Psoas muscle (tissue), 8 donors: ENCODE results near the gene COL5A1. TPM values are rescaled to one million over a fixed set of nuclear protein-coding genes. Genes with fewer than 3 reads are reported as not detected.

Source experiments
- ATAC-seq, 4 donors: fragments of 200-7000 bp; cut with Tn5 transposase; one replicate each; pipeline ENCODE4 v1.9.1; 2020; ENCODE audit warnings: moderate library complexity in 3 of 4, mild to moderate bottlenecking in 2 of 4
- DNase-seq, 2 donors: peaks; one replicate each; pipeline ENCODE4 v3.0.0-alpha.2; 2020
- H3K27ac ChIP-seq: fragments of 200-600 bp; one replicate; pipeline ENCODE4 v1.8.0; 2022
- H3K27me3 ChIP-seq, 3 donors: fragments of 200-600 bp in 1 of 3; one replicate each; pipeline versions ENCODE4 v1.6.1 to v1.8.0; 2013 to 2022; ENCODE audit warnings: low read length in 2 of 3, mild to moderate bottlenecking in 2 of 3, moderate library complexity in 1 of 3; ENCODE audit not compliant: insufficient read depth in 3 of 3
- H3K36me3 ChIP-seq, 2 donors: fragments of 200-600 bp in 1 of 2; one replicate each; pipeline versions ENCODE4 v1.6.1 to v1.8.0; 2013 to 2022; ENCODE audit warnings: low read depth in 1 of 2, mild to moderate bottlenecking in 1 of 2, moderate library complexity in 1 of 2; ENCODE audit not compliant: insufficient read depth in 1 of 2
- H3K4me1 ChIP-seq: fragments of 200-600 bp; one replicate; pipeline ENCODE4 v1.8.0; 2022
- H3K4me3 ChIP-seq: fragments of 200-600 bp; one replicate; pipeline ENCODE4 v1.8.0; 2022; ENCODE audit warnings: mild to moderate bottlenecking
- H3K9me3 ChIP-seq: fragments of 200-600 bp; one replicate; pipeline ENCODE4 v1.8.0; 2022
- CTCF ChIP-seq: fragments of 200-600 bp; IDR thresholded peaks from one replicate; pipeline ENCODE4 v1.8.0; 2022; ENCODE audit warnings: antibody characterized with exemption
- WGBS, 3 donors: extraction: QIAGEN DNeasy Blood & Tissue Kit; methylation state at CpG; one replicate each; pipeline versions ENCODE4 v1.1.6 to v1.1.7; 2013; 5-methylcytosine and 5-hydroxymethylcytosine counted together
- intact Hi-C, 2 donors: fragments of 100-400 bp; cut with DNase I; formaldehyde crosslinking; loops; one replicate each; pipeline versions ENCODE4 v1.11.0 to v1.14.2; 2022
- polyA plus RNA-seq, 3 donors: library from polyadenylated mRNA; stranded (reverse); fragments of 200-250 nt; gene quantifications; one replicate each; pipeline ENCODE4 v1.2.3, GENCODE V29; 2013
- total RNA-seq, 4 donors: library from RNA; stranded (reverse); fragmentation: NEBNext Ultra II Directional in 2 of 4; extraction: Animal tissue kit (Norgen Biotek cat#: 25700) in 2 of 4; gene quantifications; one replicate each; pipeline versions ENCODE4 v1.2.1 to v1.2.4, GENCODE V29; 2021 to 2023
- donor health status: healthy with polysubstance abuse.
- donor health status: DM: no; HTN: no; CAD: no; lungs with moderate emphysema.
- donor health status: Bipolar disorder and iron deficiency.
- donor health status: healthy.
- donor health status: DM: yes; HTN: yes; CAD: no.
- donor health status: DM: no; HTN: no; CAD: no.
- donor health status: DM: no; HTN: no; CAD: no.
- donor health status: DM: yes; HTN: yes; CAD: no.

Gene COL5A1
- total and polyA plus RNA-seq, 7 donors, result 1.7 to 11.3 (median 3.4) TPM

DNA sequence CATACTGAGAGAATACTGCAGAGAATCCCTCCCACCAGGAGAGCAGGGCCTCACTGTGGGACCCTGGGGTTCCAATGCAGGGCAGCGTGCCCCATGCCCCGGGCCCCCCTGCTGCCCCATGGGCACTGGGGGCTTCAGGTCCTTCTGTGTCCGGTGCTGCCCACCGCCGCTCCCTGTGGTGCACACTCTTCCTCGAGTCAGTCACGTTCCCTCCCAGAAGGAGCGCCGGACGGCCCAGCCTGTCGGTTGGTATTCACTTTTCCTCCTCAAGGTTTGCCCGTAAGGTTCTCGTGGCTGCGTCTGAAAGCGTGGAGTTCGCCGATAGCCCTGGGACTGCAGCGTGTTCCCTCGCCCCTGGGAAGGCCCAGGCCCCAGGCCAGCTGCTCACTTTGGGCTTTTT is 190.9 kb downstream of the COL5A1 start:
- Histone ChIP-seq H3K4me1 (no peaks in the 10 kb centered on the region), H3K27me3 (peaks cover 0 to 4% (median 0%) of the 10 kb centered on the region in 3 donors), H3K36me3 (peaks cover 0 to 2% of the 10 kb centered on the region in 2 donors), H3K9me3 (no peaks in the 10 kb centered on the region), H3K27ac (no peak overlapping the region), H3K4me3 (no peak overlapping the region)
- intact Hi-C loops, result no loop called here
- WGBS, 3 donors, result 92 to 96% (median 95%) methylated on average over 19 of the region's 19 CpGs
- no peak for TF ChIP-seq CTCF
- no peak for DNase-seq
- no peak for ATAC-seq

DNA sequence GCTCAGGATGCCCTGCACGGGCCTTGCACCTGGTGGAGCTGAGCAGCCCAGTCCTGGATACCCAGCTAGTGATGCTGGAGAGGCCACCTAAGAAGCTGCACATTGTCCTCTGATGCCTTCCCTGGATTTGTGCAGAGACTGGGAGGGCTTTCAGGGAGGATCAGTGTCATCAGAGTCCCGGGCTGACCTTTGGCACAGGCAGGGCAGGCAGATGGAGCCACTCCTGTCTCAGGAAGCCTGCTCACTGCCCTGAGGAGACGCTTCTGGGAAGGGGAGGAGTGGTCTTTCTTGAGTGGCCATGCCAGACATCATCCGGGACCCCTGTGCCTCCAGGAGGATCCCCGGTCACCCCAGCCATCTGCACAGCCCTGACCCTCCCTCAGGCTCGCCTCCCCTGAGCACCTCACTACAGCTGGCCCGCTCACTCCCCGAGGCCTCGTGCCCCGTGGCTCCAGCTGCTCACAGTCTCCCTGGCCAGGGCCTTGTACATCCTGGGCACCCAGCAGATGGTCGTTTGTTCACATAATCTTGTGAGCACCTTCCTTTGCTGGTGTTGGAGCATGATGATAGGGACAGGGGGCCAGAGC is 191.8 kb downstream of the COL5A1 start:
- H3K27ac ChIP-seq, result no peak overlapping the region
- no peak for DNase-seq
- no peaks in the 10 kb centered on the region for H3K9me3 ChIP-seq
- no peaks in the 10 kb centered on the region for H3K4me1 ChIP-seq
- H3K4me3 ChIP-seq, result no peak overlapping the region
- H3K27me3 ChIP-seq, result peaks cover 0 to 4% (median 0%) of the 10 kb centered on the region in 3 donors
- peaks cover 0 to 5% of the 10 kb centered on the region in 2 donors for H3K36me3 ChIP-seq
- TF ChIP-seq CTCF, result no peak
- intact Hi-C loops, result no loop called here
- ATAC-seq, result no peak
- WGBS, 3 donors, result 54 to 77% (median 59%) methylated on average over 11 of the region's 11 CpGs

- TF ChIP-seq CTCF, result no peak
- Histone ChIP-seq H3K27ac (no peak overlapping the region), H3K4me3 (no peak overlapping the region), H3K36me3 (peaks cover 0 to 5% of the 10 kb centered on the region in 2 donors), H3K9me3 (no peaks in the 10 kb centered on the region), H3K4me1 (no peaks in the 10 kb centered on the region), H3K27me3 (peaks cover 0 to 10% (median 0%) of the 10 kb centered on the region in 3 donors)
- DNase-seq (no peak), ATAC-seq (no peak)
- 87 to 92% (median 87%) methylated on average over 20 of the region's 20 CpGs for whole genome bisulfite sequencing, 3 donors
- intact Hi-C loops, result no loop called here
Observed at GRCh38 chr9:134834217-134834956, 192.8 kb downstream of the COL5A1 start.

GRCh38 chr9:134834957-134835419 is 193.4 kb downstream of the COL5A1 start:
- Histone ChIP-seq H3K27ac (no peak overlapping the region), H3K4me3 (no peak overlapping the region), H3K9me3 (no peaks in the 10 kb centered on the region), H3K27me3 (peaks cover 0 to 10% (median 0%) of the 10 kb centered on the region in 3 donors), H3K4me1 (no peaks in the 10 kb centered on the region), H3K36me3 (peaks cover 0 to 5% of the 10 kb centered on the region in 2 donors)
- intact Hi-C loops, result no loop called here
- DNase-seq (peak in 1 of 2 donors; percentile 12), ATAC-seq (no peak)
- no peak for TF ChIP-seq CTCF
- WGBS, 3 donors, result 82 to 93% (median 91%) methylated on average over 25 of the region's 25 CpGs
